LNCAP (cell line): ENCODE results near the gene OIT3.

Experiments used
- CTCF ChIP-seq: fragments of 450-650 bp; IDR thresholded peaks from 2 replicates; pipeline ENCODE4 v1.5.1; 2017; ENCODE audit warnings: mild to moderate bottlenecking

Gene OIT3

GRCh38 chr10:72858067-72858466, 35.5 kb upstream of the OIT3 start:
- no peak for TF ChIP-seq CTCF

GRCh38 chr10:72862957-72863356, 30.6 kb upstream of the OIT3 start:
- TF ChIP-seq CTCF: no peak

DNA sequence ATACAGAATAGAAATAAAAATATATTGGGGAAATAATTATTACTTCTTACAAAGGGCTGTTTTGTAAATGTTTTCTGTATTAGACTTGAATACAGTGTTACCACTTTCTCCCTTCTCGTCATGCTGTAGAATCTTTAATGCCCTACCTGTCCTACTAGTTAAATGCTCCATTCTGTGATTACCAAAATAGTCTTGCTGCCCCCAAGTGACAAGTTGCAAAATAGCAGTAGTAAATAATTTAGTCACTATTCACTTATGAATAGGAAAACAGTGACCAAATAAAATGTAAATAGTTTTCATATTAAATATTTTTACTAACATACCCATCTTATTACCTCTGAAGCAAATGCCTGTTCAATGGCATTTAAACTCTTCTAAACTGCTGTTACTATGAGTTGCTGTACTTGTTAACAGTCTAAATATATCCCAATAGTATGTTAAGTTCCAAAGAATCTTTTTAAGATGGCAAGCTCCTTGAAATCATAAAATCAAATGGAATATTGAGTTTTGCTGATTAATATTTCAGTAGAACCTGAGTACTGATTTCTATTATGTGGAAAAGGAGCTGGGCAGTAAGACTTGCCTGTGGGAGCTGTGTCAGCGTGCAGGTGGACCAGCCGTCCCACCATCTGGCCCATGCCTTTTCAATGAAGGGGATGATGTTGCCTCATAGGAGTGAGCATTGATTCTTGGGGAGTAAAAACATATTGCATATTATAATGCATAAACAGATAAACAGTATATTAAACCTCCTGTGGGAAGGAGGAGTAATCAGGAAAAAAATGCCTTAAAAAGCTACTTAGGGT, 18.1 kb upstream of the OIT3 start:
- peak; percentile 78 for TF ChIP-seq CTCF

DNA sequence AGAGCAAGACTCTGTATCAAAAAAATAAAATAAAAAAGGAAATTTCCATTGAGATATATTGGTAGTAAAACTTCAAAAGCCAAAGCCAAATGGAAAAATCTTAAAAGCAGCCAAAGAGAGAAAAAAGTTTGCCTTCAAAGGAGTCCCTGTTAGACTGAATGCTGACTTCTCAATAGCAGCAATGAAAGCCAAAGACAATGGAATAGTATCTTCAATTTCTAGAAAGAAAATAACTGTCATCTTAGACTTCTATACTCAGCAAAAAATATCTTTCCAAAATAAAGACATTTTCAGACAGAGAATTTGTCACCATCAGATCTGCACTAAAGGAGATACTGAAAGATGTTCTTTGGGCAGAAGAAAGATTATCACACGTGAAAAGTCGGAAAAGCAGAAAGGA, 14.3 kb upstream of the OIT3 start:
- no peak for TF ChIP-seq CTCF

DNA sequence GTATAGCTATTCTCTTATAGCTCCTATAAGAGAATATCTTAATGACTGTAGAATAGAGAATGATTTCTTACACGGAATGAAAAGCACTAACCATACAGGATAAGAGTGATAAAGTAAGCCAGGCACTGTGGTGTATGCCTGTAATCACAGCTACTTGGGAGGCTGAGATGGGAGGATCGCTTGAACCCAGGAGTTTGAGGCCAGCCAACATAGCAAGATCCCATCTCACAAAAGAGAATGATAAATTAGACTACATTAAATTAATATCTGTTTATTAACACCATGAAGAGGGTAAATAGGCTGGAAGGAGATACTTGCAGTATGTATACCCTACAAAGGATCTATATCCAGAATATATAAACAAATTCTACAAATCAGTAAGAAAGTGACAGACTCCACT, 12.2 kb upstream of the OIT3 start:
- TF ChIP-seq CTCF: no peak

DNA sequence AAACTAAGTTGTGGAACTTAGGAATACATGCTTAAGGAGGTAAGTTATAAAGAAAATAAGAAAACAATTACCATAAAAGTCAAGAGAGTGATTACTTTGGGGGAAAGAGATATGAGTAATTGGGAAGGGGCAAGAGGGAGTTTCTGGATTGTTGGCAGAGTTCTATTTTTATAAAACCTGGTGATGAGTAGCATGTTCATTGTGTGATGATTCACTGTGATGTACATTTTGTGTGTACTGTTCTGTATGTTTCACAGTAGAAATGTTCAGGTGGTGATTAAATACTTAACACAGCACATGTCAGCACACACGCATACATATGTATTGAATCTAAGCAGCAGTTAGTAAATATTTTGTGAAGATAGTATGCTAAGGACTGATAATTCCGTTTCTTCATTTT, 9.7 kb upstream of the OIT3 start:
- TF ChIP-seq CTCF: no peak

DNA sequence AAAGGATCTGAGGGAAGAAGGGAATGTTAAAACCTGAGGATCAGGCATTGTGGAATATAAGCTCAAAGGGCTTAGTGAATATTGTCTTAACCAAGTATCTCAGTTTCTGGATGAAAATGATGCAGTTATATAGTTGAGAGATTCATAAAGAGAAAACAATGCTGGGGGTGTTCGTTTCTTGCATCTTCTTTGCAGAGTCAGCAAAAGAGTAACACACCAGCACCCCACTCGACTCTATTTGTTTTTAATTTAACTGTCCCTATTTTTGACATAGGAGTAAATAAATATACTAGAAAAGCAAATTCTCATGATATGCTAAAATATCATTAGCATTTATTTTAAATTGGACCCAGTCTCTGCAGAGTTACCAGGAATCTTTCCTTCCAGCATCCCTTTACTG, 7.6 kb upstream of the OIT3 start:
- no peak for TF ChIP-seq CTCF

- no peak for TF ChIP-seq CTCF
Measured at GRCh38 chr10:72886621-72887020, 6.9 kb upstream of the OIT3 start.
